GM19438 (cell line): ENCODE measurements around the gene CABLES1.
"Not testable (repeated sequence)": the region's sequence is repeated elsewhere in the genome, so short reads cannot be mapped to it uniquely, and the experiment has no call there.

Experiments
- ATAC-seq: cut with Tn5 transposase; IDR thresholded peaks from one replicate; pipeline ENCODE4 v1.9.1; 2021; ENCODE audit warnings: low read depth; ENCODE audit not compliant: unreplicated experiment

CABLES1 gene

DNA sequence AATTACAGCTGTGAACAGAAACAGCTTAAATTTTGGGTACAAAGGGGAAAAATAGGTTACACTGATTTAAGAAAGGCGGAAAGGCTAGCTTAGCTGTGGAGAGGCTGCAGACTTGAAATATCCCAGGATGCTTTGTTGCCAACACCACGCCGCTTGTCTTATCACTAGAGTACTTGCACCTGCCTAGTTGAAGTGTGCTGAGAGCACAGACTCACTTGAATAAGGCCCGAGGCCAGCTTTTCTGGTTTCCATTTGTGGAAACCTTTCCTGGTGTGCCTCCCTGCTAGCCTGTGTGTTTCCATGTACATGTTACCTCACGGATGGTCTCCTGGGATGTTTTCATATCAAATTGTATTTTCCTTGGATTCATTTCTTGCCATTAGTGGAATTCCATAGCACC lies 3.2 kb downstream of the CABLES1 start:
- no peak for ATAC-seq

DNA sequence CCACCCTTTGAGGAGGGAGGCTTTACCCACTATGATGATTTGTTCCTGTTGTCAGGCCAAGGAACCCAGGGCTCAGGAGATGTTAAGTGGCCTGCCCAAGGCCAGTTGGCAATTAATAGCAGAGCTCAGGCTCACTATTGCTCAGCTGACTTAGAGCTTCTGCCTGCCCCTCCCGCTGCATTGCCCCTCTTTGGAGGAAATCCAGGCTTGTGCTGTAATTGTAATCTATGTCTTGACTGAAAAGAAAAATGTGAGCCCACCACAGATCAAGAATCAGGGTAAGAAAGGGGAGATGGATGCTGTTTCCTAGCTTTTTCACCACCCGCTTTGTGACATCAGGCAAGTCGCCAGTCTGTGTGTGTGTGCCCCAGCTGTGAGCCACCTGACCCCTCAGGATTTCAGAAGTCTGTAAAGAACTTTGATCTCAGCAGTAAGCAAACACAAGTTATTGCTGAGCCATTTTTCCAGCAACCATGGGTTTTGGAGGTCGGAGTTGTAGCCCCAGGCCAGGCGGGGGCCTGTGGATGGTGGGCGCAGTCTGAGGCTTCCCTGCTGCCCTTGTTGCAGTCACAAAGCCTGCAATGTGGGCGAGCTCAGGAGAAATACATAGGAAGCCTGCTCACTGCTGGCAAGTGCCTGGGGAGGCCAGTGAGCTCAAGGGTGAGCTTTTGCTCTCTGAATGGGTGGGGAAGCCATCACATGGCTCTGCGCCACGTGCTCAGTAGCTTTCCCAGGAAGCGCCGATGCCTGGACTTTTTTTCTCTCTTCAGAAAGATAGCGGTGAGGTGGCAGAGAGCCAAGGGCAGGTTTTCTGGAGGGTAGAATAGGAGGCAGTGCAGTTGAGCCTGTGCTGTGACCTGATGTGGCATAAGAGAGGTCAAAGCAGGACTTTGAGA lies 6.1 kb downstream of the CABLES1 start:
- no peak for ATAC-seq

DNA sequence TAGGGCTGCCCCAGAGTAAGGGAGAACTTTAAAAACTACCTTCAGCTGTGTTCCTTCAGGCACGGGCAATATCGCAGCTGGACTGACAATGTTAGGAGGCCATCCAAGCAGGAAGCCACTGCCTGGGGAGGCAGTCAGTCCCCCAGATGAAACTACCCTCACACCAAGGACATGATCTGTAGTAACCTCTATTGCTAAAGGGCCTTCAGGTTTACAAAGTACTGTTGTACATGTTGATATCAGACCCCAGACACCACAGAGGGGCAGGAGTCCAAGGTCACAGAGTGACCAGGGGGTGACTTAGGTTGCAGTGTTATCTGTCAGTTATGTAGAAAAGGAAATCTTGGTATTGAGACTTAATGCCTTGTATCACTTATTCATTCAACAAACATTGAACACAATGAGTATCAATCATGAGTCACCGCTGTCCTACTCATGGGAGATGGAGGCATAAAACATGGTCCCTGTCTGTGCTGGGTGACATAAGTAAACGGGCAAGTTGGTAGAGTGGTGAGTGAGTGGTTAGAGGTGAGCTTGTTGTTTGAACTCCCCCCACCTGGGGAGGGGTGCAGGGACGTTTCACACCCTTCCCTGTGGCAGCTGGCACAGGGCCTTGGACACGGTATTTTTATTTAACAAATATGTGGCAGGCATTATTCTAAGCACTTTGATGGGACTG lies 7.1 kb downstream of the CABLES1 start:
- ATAC-seq: no peak

DNA sequence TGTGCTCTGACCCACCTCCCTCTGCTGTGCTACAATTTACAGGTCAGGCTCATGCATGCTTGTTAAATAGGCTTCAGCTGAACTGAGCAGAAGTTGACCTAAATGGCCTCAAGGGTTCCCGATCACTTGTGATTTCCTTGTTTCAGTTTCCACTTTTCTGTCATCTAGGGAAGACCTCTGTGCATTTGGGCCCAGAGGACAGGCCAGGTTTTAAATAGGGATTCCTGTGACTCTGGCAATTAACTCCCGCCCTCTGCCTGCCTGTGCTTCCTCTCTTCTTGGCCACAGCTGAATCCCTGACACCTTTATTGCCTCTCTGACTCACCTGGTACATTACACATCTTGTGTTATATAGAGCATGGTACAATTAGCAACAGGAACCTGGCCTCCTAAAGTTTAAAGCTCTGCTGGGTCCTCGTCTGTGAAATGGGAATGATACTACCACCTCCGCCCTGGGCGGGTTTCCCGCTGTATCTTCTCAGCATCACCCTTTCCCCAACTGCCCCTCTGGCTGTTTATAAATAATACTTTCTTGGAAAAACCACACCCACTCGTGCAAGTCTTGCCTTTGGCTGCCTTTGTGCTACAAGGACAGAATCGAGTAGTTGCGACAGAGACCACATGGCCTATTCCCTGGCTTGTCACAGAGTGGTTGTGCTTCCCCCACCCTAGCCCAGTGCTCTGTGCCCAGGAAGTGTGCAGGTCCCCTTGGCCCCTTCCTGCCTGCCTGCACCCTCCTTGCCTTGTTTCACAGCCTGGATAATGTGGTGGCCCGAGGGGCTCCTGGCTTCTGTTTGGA lies 7.9 kb downstream of the CABLES1 start:
- no peak for ATAC-seq

DNA sequence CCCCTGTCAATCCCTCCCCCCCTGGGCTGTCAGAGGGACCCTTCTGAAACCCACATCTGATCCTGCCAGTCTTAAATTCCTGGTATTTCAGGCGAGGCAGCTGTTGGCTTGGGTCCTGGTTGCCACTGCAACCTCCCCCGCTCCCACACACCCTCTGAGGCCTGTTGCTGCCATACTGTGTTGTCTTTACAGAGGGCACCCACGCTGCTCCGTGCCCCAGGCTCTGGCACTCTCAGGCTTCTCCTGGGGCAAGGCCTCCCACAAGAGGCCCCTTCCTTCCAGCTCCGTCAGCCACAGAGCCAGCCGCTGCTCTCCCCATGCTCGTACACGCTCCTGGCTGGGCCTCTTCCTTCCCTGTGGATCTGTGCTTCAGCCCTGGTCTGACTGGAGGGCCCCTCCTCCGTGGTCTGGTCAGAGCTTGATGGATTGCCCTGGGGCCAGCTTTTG lies 8.6 kb downstream of the CABLES1 start:
- ATAC-seq: no peak

DNA sequence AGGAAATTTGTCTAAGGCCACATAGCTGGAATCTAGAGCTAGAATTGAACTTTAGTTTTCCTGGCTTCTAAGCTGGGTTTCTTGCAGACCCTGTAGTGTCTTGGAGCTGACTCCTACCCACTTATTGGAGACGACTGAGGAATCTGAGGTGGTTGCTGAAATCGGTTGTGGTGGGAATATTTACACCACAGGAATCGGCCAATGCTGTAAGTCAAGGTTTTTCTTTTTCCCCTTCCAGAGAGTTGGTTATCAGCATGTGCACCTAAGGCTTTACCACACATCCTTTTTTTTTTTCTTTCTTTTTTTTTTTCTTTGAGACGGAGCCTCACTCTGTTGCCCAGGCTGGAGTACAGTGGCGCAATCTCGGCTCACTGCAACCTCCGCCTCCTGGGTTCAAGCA lies 9.4 kb downstream of the CABLES1 start:
- ATAC-seq: no peak

DNA sequence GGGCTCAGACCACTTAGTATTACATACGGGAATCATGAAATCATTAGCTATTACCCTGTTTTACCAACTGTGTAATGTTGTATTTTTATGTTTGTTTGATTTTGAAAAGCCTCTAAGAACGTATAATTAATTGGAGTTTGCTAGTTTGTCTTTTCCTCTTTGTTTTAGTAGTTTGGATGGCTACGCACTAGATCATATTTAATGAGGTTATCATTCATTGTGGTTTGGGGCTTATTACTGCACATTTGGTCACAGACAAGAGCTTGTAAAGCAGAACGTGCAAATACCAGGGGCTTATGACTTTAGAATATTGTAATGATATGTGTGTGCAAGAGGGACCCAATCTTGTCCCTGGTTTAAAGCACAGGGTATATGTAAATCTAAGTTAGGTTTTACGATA lies 10.3 kb downstream of the CABLES1 start:
- no peak for ATAC-seq

DNA sequence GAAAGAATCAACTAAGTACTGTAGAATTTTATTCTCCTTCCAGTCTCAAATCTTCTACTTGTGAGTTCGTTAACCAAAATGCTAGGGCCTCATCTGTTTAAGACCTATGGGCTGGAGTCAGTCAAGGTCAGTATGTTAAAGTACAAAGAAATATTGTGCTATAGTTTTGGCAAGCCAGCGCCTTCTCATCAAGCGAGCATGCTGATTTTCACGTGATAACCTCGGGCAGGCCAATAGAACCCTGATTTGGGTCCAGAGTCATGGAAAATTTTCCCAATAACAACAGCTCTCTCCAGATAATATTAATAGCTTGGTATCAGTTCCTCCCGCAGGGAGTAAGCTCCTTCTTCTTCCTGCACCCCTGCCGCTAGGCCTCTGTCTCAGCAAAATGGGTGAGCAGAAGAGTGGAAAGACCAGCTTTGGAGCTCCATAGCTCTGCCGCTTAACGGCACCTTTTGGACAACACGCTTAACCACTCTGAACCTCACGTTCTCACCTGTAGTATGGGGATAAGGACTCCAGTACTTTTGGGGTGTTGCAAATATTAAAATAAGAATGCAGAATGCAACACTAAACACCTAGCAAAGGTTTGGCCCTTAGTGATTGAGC lies 11.7 kb downstream of the CABLES1 start:
- ATAC-seq: no peak

DNA sequence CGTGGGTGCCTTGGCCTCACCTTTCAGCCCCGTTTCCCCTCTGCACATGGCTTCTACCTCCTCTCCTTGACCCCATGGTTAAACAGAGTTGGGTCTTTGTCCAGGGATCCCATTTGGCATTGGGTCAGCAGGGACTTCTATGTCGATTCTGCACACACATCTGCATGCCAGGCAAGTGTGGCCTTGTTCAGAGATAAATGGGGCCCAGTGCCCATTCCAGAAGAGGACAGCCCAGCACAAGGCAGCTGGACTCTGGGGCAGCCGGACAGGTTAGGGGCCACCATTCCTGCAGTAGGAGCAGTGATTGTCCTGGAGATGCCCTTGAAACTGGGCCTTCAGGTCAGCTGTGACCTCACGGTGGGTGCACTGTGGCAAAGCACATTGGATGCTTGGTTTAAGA lies 13.1 kb downstream of the CABLES1 start:
- ATAC-seq: no peak

DNA sequence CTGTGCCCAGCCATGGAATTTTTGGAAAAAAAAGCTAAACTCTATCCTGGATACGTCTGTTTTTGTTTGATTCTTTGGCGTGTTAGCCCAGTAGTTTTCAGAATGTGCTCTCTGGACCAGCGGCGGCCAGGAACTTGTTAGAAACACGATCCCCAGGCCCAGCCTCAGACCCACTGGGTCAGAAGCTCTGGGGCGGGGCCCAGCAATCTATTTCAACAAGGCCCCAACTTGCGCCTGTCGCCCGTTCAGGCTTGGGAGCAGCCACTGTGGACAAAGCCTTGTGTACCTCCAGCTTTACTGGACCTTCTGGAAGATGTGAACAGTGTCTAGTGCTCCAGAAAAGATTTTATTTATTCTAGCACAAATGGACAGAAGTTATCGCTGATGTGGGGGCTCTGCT lies 14.3 kb downstream of the CABLES1 start:
- no peak for ATAC-seq

DNA sequence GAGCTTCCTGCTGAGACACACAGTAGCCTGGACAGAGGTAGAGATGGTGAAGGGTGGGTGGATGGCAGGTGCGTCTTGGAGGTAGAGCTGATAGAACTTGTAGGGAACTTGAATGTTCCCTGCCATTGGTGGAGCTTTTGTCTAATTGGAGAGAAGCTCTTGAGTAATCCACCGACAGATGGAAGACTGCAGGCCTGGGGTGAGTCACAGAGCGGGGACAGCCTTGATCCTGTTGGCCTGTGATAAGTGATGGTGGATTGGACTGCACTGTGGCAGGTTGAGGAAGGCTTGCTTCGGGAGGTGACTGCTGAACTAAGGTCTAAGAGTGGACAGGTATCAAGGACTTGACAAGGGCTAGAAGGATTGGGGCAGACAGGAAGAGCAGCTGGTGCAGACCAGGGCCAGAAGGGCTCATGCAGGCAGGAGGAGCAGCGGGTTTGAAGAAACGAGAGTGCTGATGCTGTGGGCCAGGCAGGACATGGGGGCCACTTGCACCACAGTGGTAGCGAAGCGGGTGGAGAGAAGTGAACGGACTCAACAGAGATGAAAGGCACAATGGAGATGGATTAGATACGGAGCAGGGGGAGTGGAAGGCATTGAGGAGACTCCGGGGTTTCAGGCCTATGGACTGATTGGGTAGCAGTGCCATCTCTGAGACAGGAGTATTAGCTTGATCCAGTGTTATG lies 16.3 kb downstream of the CABLES1 start:
- no peak for ATAC-seq

DNA sequence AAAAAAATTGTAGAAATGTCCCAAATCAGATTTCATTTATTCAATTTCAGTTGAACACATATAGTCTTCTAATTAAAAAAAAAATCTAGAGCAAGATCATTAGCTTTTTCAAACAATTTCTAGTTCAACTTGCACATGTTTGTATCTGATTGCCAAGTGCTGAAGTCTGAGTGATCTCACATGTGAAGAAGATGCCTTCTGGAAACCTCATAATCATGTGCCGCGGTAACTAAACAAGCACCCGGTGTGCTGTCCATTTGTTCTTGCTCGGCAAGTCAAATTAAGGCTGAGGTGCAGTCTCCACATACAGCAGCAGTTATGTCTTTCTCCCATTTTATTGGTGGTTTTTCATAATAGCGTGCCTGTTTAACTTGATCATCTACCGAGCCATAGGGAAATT lies 18.7 kb downstream of the CABLES1 start:
- ATAC-seq: no peak

DNA sequence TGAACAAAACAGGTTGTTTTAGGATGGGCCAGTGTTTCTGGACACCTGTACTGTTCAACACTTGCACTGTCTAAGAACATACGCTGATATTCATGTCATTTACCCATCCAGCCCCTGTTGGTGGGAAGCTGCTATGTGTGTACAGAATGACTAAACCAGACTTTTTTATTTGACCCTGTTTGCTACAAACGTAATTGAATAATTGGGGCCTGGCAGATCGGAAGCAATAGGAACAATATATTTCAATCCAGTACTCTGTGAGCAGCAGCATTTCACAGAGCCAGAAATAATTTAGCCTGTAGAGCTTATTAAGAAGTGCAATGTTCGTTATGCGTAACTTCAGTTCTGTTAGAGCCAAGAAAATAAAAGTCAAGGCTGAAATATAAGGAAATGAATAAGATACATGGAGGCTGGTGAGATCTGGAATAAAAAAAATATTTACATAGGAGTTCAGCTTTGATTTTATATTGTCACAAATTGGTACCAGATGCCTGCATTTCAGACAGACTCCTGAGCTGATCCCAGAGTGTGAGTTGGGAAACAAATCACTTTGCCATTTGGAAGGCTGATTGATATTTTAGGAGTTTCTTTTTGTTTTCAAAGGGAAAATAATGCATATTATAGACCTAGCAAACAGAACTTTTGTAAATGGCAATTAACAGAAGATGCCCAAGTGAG lies 19.7 kb downstream of the CABLES1 start:
- ATAC-seq: no peak

DNA sequence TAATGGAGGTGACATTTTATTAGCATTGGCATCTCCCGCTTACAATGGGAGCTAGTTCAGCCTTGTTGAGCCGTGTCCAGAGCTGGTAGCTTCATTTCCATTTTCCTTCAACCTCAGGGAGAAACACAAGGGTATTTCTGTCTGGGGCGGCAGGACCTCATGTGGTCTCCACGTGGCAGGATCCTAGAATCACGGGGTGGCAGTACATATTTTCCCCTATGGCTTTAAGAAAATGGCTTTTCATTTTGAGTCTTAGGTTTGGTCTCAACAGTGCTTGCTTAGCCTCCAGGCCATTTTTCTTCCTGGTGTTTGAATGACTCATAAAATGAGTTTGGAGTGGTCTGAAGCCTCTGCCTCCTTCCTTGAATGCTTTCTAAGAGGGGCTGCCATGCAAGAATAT lies 20.3 kb downstream of the CABLES1 start:
- ATAC-seq: no peak

DNA sequence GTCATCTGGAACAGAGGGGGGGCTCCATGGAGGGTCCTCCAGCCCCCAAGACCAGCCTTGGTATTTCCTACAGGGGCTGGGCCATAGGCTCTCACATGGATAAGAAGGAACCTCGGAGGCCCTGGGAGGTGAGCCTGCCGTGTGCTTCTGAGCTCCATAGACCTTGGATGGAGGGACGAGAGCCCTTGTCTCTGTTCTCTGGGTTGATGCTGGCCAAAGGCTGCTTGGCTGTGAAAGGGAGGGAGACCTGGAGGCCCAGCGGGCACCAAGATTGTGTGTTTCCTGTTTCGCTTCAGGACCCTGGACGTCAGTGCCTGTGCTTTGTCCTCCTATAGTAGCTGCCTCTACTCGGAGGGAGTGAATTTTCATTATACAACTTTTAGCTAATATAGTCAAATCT lies 20.8 kb downstream of the CABLES1 start:
- ATAC-seq: no peak

DNA sequence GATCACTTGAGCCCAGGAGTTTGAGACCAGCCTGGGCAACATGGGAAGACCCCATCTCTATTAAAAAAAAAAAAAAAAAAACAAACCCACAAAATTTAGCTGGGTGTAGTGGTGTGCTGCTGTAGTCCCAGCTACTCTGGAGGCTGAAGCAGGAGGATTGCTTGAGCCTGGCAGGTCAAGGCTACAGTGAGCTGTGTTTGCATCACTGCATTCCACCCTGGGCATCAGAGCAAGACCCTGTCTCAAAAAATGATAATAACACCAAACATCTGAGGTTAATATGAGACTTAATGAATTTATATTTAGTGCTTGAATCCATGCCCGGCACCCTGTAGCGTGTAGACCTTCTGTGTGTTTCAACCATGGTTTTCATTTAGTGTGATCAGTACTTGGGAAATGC lies 22.8 kb downstream of the CABLES1 start:
- ATAC-seq: no peak

DNA sequence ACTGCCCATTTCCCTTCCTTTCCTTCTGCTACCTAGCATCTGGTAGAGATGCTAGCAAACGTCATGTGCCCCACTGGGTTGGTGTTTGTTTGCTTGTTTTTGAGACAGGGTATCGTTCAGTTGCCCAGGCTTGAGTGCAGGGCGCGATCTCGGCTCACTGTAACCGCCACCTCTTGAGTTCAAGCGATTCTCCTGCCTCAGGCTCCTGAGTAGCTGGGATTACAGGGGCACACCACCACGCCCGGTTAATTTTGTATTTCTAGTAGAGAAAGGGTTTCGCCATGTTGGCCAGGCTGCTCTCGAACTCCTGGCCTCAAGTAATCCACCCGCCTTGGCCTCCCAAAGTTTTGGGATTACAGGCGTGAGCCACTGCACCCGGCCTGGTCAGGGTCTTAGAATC lies 23.6 kb downstream of the CABLES1 start:
- ATAC-seq: not testable (repeated sequence)

DNA sequence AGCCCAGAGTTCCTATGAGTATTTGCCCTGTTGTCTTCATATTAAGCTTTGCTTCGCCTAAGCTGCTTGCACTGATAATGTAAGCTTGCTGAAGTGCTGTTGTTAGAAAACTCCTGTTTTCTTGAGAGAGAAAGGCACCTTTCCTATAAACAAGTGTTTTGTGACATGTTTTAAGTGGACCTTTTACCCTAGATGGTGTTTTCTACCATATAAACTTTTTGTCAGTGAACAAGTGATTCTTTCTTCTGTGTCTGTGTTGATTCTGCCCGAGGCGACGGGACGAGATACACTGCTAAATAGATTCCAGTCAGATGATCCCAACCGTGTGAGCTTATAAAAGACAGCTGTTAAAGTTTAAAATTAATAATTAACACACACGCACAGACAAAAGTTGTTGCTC lies 24.1 kb downstream of the CABLES1 start:
- no peak for ATAC-seq

DNA sequence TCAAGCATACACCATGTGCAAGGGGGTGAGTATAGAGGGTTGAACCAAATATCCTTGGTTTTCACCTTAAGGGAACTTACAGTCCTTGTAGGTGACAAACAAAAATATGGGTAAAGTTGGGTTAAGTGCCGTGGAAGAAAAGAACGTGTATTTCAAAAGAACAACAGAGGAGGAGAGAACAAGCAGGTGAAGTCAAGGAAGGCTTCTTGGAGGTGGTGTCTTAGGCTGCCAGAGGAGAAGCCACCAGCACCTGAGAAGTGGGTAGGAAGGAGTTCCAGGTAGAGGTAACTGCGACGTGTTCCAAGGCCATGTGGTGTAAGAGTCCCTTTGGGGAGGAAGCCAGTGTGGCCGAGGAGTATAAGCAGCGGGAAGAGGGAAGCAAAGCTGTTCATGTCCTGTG lies 27.2 kb downstream of the CABLES1 start:
- no peak for ATAC-seq
